K562 (cell line): ENCODE measurements around the gene SLC39A3. TPM values are rescaled to one million over a fixed set of nuclear protein-coding genes. Genes with fewer than 3 reads are reported as not detected.
A peak's percentile ranks its signal among the peaks of the same experiment; 100 is the strongest.

Source experiments
- ATAC-seq: fragments of 200-7000 bp; cut with Tn5 transposase; 3 replicates; pipeline ENCODE4 v1.9.1; 2020; ENCODE audit warnings: moderate library complexity
- BruUV-seq: library from RNA; stranded (reverse); fragments of 400-500 nt; replicated peaks from 2 replicates; lab custom pipeline; 2021; lab: Mats Ljungman, UMichigan
- CTCF ChIA-PET: fragments of 300-600 bp; formaldehyde crosslinking; extraction: SDS; loops from one replicate; lab custom pipeline; 2021; ENCODE audit warnings: low intra/inter-chr PET ratio; lab: Yijun Ruan, JAX
- POLR2A ChIA-PET: fragments of 300-600, 350-650 bp; sonication (Branson Sonifier 250); formaldehyde crosslinking; extraction: SDS; loops from one replicate; lab custom pipeline; 2021; ENCODE audit warnings: antibody characterized with exemption, inconsistent platforms; lab: Yijun Ruan, JAX
- DNase-seq, 4 experiments: peaks; one replicate each; pipeline versions ENCODE4 v3.0.0 to v3.0.0-alpha.2; 2011 to 2018; ENCODE audit warnings: low spot score in 3 of 4, mixed read lengths in 3 of 4; ENCODE audit errors: extremely low read depth in 1 of 4
- FAIRE-seq: peaks from 2 replicates; lab custom pipeline; 2011; peaks lifted over from hg19 to GRCh38; lab: Jason Lieb, UNC
- H2AFZ ChIP-seq: 2 replicates; pipeline ENCODE4 v1.6.0; 2011; ENCODE audit warnings: low read depth, low read length, control low read depth, inconsistent platforms
- H3K27ac ChIP-seq: fragments of 200-600 bp; 3 replicates; pipeline ENCODE4 v1.8.0; 2011; ENCODE audit warnings: low read depth, mild to moderate bottlenecking, control low read depth, inconsistent platforms, low read length, moderate library complexity, mixed read lengths; ENCODE audit errors: extremely low read depth
- H3K27me3 ChIP-seq, 2 experiments: fragments of 300-600 bp in 1 of 2; 2 replicates in 1 of 2; 3 replicates in 1 of 2; pipeline versions ENCODE4 v1.6.0 to v1.8.0; 2011; ENCODE audit warnings: inconsistent platforms in 2 of 2, low read length in 2 of 2, mild to moderate bottlenecking in 1 of 2, mixed read lengths in 1 of 2, moderate library complexity in 1 of 2; ENCODE audit not compliant: control insufficient read depth in 2 of 2, insufficient read depth in 2 of 2
- H3K36me3 ChIP-seq: fragments of 300-600 bp; 3 replicates; pipeline ENCODE4 v1.8.0; 2011; ENCODE audit warnings: mild to moderate bottlenecking, low read length, inconsistent platforms; ENCODE audit not compliant: control insufficient read depth, insufficient read depth
- H3K4me1 ChIP-seq, 2 experiments: fragments of 200-600 bp in 1 of 2; replicated peaks in 1 of 2; 2 replicates in 1 of 2; 3 replicates in 1 of 2; pipeline versions ENCODE4 v1.5.1 to v1.8.0; 2011; ENCODE audit warnings: inconsistent platforms in 2 of 2, low read length in 2 of 2, mild to moderate bottlenecking in 1 of 2, mixed read lengths in 1 of 2, moderate library complexity in 1 of 2; ENCODE audit not compliant: control insufficient read depth in 2 of 2, insufficient read depth in 2 of 2
- H3K4me2 ChIP-seq: 2 replicates; pipeline ENCODE4 v1.6.1; 2011; ENCODE audit warnings: low read length, control low read depth, inconsistent platforms, mixed read lengths; ENCODE audit not compliant: insufficient read depth
- H3K4me3 ChIP-seq: fragments of 200-600 bp; sonication (generic), shearing (Covaris generic); 2 replicates; pipeline ENCODE4 v1.5.1; 2016; ENCODE audit warnings: control low read depth, inconsistent platforms
- H3K79me2 ChIP-seq: fragments of 200-600 bp; 3 replicates; pipeline ENCODE4 v1.8.0; 2011; ENCODE audit warnings: low read length, inconsistent platforms; ENCODE audit not compliant: control insufficient read depth, insufficient read depth
- H3K9ac ChIP-seq, 2 experiments: 2 replicates each; pipeline versions ENCODE4 v1.6.0 to v1.6.1; 2011; ENCODE audit warnings: low read depth in 2 of 2, low read length in 2 of 2, control low read depth in 1 of 2, inconsistent platforms in 1 of 2, mild to moderate bottlenecking in 1 of 2, mixed read lengths in 1 of 2; ENCODE audit not compliant: insufficient read depth in 1 of 2
- H3K9me1 ChIP-seq: one replicate; pipeline ENCODE4 v1.6.0; 2011; ENCODE audit warnings: inconsistent platforms, mild to moderate bottlenecking, low read length, moderate library complexity; ENCODE audit not compliant: control insufficient read depth, insufficient read depth
- H3K9me3 ChIP-seq: replicated peaks from 2 replicates; pipeline ENCODE4 v1.5.1; 2011; ENCODE audit warnings: low read depth, low read length, inconsistent platforms; ENCODE audit not compliant: control insufficient read depth, insufficient read depth
- H4K20me1 ChIP-seq: replicated peaks from 2 replicates; pipeline ENCODE4 v1.6.1; 2011; ENCODE audit warnings: low read length, inconsistent platforms, mixed read lengths; ENCODE audit not compliant: control insufficient read depth, insufficient read depth
- KDM1A ChIP-seq, 2 experiments: fragments of 450-650 bp; IDR thresholded peaks; 2 replicates each; pipeline ENCODE4 v1.6.1; 2016; ENCODE audit warnings: mild to moderate bottlenecking in 2 of 2
- RAD51 ChIP-seq: fragments of 450-650 bp; IDR thresholded peaks from 2 replicates; pipeline ENCODE4 v1.7.1; 2016; ENCODE audit warnings: low read depth, mild to moderate bottlenecking, borderline replicate concordance
- SMAD3 ChIP-seq: fragments of 450-650 bp; formaldehyde crosslinking; conservative IDR thresholded peaks from 2 replicates; pipeline ENCODE4 v1.4.0; 2020; ENCODE audit warnings: mild to moderate bottlenecking
- ZNF143 ChIP-seq: sonication (generic); formaldehyde crosslinking; IDR thresholded peaks from 2 replicates; pipeline ENCODE4 v1.9.0; 2022; ENCODE audit warnings: mild to moderate bottlenecking, missing genetic modification reagents
- WGBS: fragments of 100-300 bp; shearing (Covaris generic); methylation state at CpG from one replicate; pipeline ENCODE4 v1.1.6; 2016; ENCODE audit warnings: low coverage, mixed read lengths; ENCODE audit not compliant: insufficient coverage; ENCODE audit errors: missing lambda C conversion rate; 5-methylcytosine and 5-hydroxymethylcytosine counted together
- in situ Hi-C: fragments of 300-500 bp; cut with MboI; formaldehyde crosslinking; loops from 4 replicates; pipeline ENCODE4 v1.15.0; 2018; ENCODE audit warnings: inconsistent platforms, mixed read lengths
- intact Hi-C: fragments of 100-400 bp; cut with micrococcal nuclease; formaldehyde crosslinking; loops from 2 replicates; pipeline ENCODE4 v1.14.2; 2022
- polyA plus RNA-seq, 8 experiments: library from polyadenylated mRNA; depleted of rRNA in 4 of 8; stranded (reverse) in 5 of 8; unstranded in 3 of 8; fragments of >200 nt; fragmentation: Nextera tagmentation in 2 of 8; fragmentation: Illumina TruSeq in 1 of 8; extraction: Ambion mirVana in 2 of 8; extraction: Trizol in 1 of 8; gene quantifications; 2 replicates each; pipeline versions ENCODE4 v1.2.1 to v1.2.3, GENCODE V29; 2011 to 2014; ENCODE audit warnings: inconsistent platforms in 1 of 8, missing spikeins in 1 of 8
- total RNA-seq, 7 experiments: library from RNA; depleted of rRNA in 6 of 7; stranded (reverse); fragments of >200 nt in 6 of 7; fragmentation: Illumina TruSeq in 2 of 7; extraction: Trizol in 2 of 7; gene quantifications; 2 replicates each; pipeline versions ENCODE4 v1.2.1 to v1.2.3, GENCODE V29; 2011 to 2021; ENCODE audit warnings: low replicate concordance in 1 of 7
- TF ChIP-seq, protein P1 (sequence below): sonication (generic); formaldehyde crosslinking; IDR thresholded peaks from 2 replicates; pipeline ENCODE4 v1.8.1; 2023; ENCODE audit warnings: mild to moderate bottlenecking, missing genetic modification reagents
- TF ChIP-seq, protein P2 (sequence below), 2 experiments: fragments of 450-650 bp; conservative IDR thresholded peaks; 2 replicates each; pipeline ENCODE4 v1.6.1; 2017; ENCODE audit warnings: mild to moderate bottlenecking in 2 of 2, moderate library complexity in 2 of 2

SLC39A3 gene
- total and polyA plus RNA-seq, 9 of the 15 experiments (the other 6 are each of a cell fraction or from before 2014, with no cell fraction given) = 2.3 to 215 (median 127) TPM

DNA sequence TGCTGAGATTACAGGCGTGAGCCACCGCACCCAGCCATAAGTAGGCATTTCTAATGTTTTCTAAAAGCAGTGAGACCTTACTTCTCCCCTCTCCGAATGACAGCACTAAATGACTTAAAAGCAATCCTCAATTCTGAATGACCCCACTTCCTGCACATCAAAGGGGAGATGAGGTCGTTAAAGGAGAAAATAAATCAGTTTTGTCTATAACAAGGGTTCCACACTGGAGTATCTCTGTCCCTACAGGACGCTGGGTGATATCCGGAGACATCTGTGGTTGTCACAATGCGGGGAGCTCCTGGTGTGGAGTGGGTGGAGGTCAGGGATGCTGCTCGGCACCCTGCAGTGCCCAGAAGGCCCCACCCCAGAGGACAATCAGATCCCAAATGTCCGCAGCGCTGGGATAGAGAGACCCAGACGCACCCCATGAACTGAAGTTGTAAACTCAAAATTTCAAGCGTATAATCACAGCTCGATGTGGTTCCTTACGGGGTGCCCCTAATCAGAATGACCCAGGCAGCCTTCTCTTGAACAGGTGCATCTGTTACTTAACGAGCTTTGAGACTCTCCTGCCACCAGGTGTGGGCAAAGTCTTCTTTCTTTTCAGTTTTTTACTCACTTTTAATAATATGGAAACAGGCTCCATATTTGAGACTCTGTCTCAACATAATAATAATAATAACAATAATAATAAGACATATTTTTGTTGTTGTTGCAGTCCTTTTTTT, 40.2 kb downstream of the SLC39A3 start:
- ATAC-seq (no peak), FAIRE-seq (no peak)
- no peak overlapping the region for H3K9ac ChIP-seq
- ChIA-PET CTCF (no interaction called here), POLR2A (interaction anchor here (0.6 to 1.0 kb wide), 3 partner anchors 16 to 243 kb away, joined by 3 read pairs; partner anchors contain the start of gene LMNB2)
- no peak overlapping the region for H3K4me3 ChIP-seq
- WGBS = 6% methylated on average over 15 of the region's 15 CpGs
- H3K4me1 ChIP-seq = peaks cover 0 to 13% of the 10 kb centered on the region in 2 experiments; a peak in 2 of 5 replicates
- no peaks in the 10 kb centered on the region for H3K9me1 ChIP-seq
- no peaks in the 10 kb centered on the region for H3K79me2 ChIP-seq
- H3K9me3 ChIP-seq = no peaks in the 10 kb centered on the region
- in situ Hi-C loops = no loop called here
- H2AFZ ChIP-seq = no peak overlapping the region
- H3K27ac ChIP-seq = no peak overlapping the region
- H3K36me3 ChIP-seq = no peaks in the 10 kb centered on the region
- TF ChIP-seq RAD51 (no peak), KDM1A (IDR thresholded peaks at IDR 0.05) (0 out of 4 replicates have a peak, but pooled peaks of 1 of the 2 experiments have one; percentile 36), ZNF143 (CRISPR knock-in tag) (no peak), SMAD3 (CRISPR knock-in tag) (no peak)
- TF ChIP-seq, protein P1, sequence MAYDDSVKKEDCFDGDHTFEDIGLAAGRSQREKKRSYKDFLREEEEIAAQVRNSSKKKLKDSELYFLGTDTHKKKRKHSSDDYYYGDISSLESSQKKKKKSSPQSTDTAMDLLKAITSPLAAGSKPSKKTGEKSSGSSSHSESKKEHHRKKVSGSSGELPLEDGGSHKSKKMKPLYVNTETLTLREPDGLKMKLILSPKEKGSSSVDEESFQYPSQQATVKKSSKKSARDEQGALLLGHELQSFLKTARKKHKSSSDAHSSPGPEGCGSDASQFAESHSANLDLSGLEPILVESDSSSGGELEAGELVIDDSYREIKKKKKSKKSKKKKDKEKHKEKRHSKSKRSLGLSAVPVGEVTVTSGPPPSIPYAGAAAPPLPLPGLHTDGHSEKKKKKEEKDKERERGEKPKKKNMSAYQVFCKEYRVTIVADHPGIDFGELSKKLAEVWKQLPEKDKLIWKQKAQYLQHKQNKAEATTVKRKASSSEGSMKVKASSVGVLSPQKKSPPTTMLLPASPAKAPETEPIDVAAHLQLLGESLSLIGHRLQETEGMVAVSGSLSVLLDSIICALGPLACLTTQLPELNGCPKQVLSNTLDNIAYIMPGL = no peak
- TF ChIP-seq, protein P2, sequence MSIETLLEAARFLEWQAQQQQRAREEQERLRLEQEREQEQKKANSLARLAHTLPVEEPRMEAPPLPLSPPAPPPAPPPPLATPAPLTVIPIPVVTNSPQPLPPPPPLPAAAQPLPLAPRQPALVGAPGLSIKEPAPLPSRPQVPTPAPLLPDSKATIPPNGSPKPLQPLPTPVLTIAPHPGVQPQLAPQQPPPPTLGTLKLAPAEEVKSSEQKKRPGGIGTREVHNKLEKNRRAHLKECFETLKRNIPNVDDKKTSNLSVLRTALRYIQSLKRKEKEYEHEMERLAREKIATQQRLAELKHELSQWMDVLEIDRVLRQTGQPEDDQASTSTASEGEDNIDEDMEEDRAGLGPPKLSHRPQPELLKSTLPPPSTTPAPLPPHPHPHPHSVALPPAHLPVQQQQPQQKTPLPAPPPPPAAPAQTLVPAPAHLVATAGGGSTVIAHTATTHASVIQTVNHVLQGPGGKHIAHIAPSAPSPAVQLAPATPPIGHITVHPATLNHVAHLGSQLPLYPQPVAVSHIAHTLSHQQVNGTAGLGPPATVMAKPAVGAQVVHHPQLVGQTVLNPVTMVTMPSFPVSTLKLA (conservative IDR thresholded peaks at IDR 0.05) = no peak
- TF ChIP-seq, all 486 proteins: peak for 1
- Histone ChIP-seq H4K20me1 (no peaks in the 10 kb centered on the region), H3K27me3 (peaks cover 28 to 64% of the 10 kb centered on the region in 2 experiments; a peak in 4 of 5 replicates), H3K4me2 (no peak overlapping the region)
- DNase-seq = no peak
- BruUV-seq = no TSS peak
- intact Hi-C loops = no loop called here
